Fibroblast of villous mesenchyme (primary cell): ENCODE measurements around the gene HCAR1. TPM values are rescaled to one million over a fixed set of nuclear protein-coding genes. Genes with fewer than 3 reads are reported as not detected.
A peak's percentile ranks its signal among the peaks of the same experiment; 100 is the strongest.
"Not testable (repeated sequence)": the region's sequence is repeated elsewhere in the genome, so short reads cannot be mapped to it uniquely, and the experiment has no call there.

ENCODE experiments used
- DNase-seq: peaks from one replicate; pipeline ENCODE4 v3.0.0-alpha.2; 2010; ENCODE audit warnings: low read depth
- H3K4me3 ChIP-seq: 2 replicates; pipeline ENCODE4 v1.5.1; 2011; ENCODE audit warnings: low read depth, mild to moderate bottlenecking, low read length
- total RNA-seq: library from RNA; depleted of rRNA; stranded (reverse); fragments of >200 nt; gene quantifications from 2 replicates; pipeline ENCODE4 v1.2.3, GENCODE V29; 2012
- TF ChIP-seq, protein P1 (sequence below): IDR thresholded peaks from 2 replicates; pipeline ENCODE4 v1.5.1; 2012; ENCODE audit warnings: low read depth, mild to moderate bottlenecking, low read length; ENCODE audit not compliant: insufficient read depth

HCAR1 gene
- total RNA-seq, 1 donor: 0.43 TPM

DNA sequence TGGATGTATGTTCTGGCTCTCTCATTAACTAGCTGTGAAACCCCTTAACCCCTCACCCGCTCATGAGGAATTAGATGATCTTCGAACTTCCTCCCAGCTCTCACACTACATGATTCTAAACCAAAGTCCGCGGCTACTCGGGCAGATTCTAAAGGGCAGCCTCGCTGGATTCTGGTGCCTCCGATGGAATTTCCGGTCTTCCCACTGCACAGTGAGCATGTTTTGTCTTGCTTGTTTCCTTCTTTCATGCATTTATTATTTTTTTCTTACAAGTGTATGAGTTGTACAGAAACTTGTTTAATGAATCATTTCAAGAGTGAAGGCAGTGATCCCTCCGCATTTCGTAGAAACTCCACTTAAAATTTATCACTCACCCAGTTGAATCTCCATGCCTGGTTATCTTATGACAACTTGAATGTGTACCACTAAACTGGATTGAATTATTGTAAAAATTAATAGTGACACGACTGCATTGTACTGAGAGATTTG lies 9.5 kb downstream of the HCAR1 start:
- TF ChIP-seq, protein P1, sequence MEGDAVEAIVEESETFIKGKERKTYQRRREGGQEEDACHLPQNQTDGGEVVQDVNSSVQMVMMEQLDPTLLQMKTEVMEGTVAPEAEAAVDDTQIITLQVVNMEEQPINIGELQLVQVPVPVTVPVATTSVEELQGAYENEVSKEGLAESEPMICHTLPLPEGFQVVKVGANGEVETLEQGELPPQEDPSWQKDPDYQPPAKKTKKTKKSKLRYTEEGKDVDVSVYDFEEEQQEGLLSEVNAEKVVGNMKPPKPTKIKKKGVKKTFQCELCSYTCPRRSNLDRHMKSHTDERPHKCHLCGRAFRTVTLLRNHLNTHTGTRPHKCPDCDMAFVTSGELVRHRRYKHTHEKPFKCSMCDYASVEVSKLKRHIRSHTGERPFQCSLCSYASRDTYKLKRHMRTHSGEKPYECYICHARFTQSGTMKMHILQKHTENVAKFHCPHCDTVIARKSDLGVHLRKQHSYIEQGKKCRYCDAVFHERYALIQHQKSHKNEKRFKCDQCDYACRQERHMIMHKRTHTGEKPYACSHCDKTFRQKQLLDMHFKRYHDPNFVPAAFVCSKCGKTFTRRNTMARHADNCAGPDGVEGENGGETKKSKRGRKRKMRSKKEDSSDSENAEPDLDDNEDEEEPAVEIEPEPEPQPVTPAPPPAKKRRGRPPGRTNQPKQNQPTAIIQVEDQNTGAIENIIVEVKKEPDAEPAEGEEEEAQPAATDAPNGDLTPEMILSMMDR: no peak
- H3K4me3 ChIP-seq: no peak overlapping the region
- DNase-seq: peak; percentile 47

DNA sequence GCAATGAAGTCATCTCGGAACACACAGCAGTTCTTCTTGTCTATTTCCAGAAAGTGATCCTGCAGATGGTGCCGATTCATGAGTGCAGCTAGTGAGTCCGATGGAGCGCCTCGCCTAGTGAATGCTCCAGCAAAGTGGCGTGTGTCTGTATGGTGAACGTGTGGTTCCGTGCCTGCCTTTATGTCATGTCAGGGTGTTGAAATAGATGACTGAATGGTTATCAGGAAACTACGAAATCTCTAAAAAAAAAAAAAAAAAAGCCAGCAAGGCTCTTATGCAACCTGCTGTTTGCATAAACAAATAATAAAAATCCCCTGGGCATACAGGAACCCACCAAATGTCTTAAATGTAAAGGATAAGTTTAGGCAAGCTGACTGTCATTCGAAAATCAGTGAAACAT lies 14.0 kb downstream of the HCAR1 start, which contains the start of gene HCAR3:
Gene HCAR3, minus strand, starts transcription at position 154 of the 400 bp plus-strand sequence. Its CDS starts 74 bp downstream, at position 80.
- H3K4me3 ChIP-seq: not testable (repeated sequence)
- DNase-seq: peak; percentile 82

DNA sequence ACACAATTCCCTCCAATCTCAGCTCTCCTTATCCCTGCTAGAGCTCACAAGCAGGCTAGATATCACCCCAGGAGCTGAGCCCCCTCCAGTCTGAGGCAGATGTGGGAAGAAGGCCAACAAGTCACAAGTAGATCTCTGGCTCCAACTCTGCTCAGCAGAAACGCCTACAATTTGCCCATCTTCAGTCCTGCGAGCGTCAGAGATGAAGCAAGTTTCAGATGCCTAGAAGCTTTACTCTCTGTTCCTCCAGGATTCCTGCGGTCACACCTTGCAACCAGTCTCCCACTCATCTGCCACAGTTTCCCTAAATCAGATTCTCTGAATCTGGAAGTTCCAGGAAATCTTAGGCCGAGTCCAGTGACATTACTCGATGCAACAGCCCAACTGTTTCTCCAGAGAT lies 15.4 kb downstream of the HCAR1 start:
- not testable (repeated sequence) for H3K4me3 ChIP-seq
- DNase-seq: peak; percentile 93

GRCh38 chr12:122713491-122714188 lies 17.0 kb downstream of the HCAR1 start:
- H3K4me3 ChIP-seq, DNase-seq: not testable (repeated sequence)

GRCh38 chr12:122711266-122711665 lies 19.4 kb downstream of the HCAR1 start:
- H3K4me3 ChIP-seq, DNase-seq: not testable (repeated sequence)

DNA sequence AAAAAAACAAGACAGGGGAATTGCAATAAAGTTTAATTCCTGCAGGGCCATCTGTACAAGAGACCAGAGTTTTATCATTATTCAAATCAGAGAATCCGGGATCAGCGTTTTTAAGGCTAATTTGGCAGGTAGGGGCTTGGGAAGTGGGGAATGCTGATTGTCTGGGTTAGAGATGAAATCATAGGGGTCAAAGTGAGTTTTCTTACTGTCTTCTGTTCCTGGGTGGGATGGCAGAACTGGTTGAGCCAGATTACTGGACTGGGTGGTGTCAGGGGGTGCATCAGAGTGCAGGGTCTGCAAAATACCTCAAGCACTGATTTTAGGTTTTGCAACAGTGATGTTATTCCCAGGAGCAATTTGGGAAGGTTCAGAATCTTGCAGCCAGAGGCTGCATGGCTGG lies 20.3 kb downstream of the HCAR1 start:
- DNase-seq: peak; percentile 14
- not testable (repeated sequence) for H3K4me3 ChIP-seq

DNA sequence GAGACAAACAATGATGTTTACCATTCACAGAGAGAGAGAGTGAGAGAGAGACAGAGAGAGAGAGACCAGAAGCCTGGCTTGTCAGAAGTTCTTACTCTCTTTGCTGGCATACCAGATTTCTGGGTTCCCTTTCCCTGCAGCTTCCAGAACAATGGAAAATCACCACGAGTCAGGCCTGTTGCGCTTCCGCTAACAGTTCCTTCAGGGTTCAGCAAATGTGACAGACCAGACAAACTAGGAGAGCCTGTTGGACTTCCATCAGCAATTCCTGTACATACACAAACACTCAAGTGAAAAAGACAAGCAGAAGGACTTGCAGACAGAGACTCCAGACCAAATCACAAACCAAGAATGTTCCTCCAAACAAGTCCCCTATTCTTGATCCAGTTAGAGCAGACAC lies 21.4 kb downstream of the HCAR1 start:
- H3K4me3 ChIP-seq, DNase-seq: not testable (repeated sequence)

GRCh38 chr12:122703841-122704240 lies 26.8 kb downstream of the HCAR1 start:
- DNase-seq: peak; percentile 54
- not testable (repeated sequence) for H3K4me3 ChIP-seq

DNA sequence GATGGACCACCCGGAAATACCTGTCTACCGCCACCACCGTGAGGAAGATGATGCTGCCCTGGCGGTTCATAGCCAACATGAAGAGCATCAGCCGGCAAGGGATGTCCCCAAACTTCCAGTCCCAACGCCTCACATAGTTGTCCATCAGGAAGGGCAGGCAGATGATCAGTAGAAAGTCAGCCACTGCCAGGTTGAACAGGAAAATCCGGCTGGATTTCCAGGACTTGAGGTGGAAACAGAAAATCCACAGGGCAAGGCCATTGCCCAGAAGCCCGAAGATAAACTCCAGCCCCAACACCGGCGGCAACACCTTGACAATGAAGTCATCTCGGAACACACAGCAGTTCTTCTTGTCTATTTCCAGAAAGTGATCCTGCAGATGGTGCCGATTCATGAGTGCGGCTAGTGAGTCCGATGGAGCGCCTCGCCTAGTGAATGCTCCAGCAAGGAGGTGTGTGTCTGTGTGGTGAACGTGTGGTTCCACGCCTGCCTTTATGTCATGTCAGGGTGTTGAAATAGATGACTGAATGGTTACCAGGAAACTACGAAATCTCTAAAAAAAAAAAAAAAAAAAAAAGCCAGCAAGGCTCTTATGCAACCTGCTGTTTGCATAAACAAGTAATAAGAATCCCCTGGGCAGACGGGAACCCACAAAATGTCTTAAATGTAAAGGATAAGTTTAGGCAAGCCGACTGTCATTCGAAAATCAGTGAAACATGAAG lies 27.6 kb downstream of the HCAR1 start, which contains the start of gene HCAR2:
Gene HCAR2, minus strand, starts transcription at position 468 of the 722 bp plus-strand sequence. Its CDS starts 74 bp downstream, at position 394.
- peak; percentile 83 for DNase-seq
- H3K4me3 ChIP-seq: not testable (repeated sequence)

DNA sequence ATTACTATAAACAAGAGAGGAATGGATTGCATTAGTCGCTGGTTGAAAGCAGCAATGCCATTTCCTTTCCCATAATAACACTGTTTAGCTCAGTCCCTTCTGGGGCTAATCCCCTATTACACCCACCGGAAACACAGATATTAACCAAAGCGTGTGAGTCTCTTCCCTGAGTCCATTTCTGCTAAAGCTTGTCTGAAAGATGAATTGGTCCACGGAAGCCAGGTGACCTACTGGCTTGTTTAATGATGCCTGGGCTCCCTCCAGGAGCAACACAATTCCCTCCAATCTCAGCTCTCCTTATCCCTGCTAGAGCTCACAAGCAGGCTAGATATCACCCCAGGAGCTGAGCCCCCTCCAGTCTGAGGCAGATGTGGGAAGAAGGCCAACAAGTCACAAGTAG lies 29.2 kb downstream of the HCAR1 start:
- H3K4me3 ChIP-seq: not testable (repeated sequence)
- DNase-seq: peak; percentile 93

DNA sequence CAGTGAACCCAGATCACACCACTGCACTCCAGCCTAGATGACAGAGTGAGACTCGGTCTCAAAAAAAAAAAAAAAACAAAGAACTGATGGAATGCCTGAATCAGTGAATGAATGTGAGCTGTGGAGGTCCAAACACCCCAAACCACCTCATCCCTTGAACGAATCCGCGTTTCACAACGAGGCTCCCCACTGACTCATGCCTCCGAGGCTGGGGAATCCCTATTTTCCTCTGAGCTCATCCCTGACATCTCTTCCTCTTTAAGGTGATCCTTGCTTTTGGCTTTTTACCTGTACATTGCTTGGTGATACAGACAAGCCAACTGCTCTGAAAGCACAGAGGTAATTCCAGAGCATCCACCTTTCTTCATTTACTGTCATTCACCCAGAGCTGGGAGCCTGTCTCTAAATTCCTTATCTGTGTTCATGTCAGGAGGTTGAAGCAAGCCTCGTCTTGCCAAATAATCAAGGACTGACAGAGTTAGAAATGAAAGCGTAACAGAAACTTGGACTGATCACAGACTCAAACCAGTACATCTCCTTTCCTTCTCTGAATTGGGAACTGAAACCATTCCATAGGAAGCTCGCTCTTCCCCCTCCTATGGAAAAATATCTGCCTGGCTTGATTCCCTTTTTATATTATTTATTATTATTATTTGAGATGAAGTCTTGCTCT lies 30.5 kb downstream of the HCAR1 start:
- DNase-seq, H3K4me3 ChIP-seq: not testable (repeated sequence)

DNA sequence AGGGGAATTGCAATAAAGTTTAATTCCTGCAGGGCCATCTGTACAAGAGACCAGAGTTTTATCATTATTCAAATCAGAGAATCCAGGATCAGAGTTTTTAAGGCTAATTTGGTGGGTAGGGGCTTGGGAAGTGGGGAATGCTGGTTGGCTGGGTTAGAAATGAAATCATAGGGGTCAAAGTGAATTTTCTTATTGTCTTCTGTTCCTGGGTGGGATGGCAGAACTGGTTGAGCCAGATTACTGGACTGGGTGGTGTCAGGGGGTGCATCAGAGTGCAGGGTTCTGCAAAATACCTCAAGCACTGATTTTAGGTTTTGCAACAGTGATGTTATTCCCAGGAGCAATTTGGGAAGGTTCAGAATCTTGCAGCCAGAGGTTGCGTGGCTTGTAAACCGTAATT lies 33.7 kb downstream of the HCAR1 start:
- not testable (repeated sequence) for DNase-seq, H3K4me3 ChIP-seq

DNA sequence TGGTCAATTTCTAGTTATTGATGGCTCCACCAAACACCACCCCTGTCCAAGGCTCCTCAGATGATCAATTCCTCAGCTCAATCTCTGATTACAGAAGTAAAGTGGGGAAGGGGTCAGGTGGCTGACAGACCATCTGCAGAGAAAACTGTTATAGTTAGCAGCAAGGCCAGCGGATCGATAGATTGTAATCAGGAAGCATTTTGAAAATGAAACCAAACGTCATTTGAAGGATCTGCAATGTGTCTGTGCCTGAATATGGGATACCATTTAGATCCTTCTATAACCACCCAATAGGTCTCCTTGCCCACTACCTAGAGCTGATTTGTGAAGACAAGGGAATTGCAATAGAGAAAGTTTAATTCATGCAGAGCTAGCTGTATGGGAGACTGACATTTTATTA lies 39.1 kb downstream of the HCAR1 start:
- no peak for DNase-seq
- TF ChIP-seq, protein P1: no peak
- no peak overlapping the region for H3K4me3 ChIP-seq
